Fibroblast of skin of left quadriceps (primary cell): ENCODE results near the gene C10orf71.

Experiments used
- DNase-seq, 2 experiments: peaks; one replicate each; pipeline ENCODE4 v3.0.0-alpha.2; 2013; ENCODE audit warnings: low read depth in 2 of 2

The C10orf71 gene, protein sequence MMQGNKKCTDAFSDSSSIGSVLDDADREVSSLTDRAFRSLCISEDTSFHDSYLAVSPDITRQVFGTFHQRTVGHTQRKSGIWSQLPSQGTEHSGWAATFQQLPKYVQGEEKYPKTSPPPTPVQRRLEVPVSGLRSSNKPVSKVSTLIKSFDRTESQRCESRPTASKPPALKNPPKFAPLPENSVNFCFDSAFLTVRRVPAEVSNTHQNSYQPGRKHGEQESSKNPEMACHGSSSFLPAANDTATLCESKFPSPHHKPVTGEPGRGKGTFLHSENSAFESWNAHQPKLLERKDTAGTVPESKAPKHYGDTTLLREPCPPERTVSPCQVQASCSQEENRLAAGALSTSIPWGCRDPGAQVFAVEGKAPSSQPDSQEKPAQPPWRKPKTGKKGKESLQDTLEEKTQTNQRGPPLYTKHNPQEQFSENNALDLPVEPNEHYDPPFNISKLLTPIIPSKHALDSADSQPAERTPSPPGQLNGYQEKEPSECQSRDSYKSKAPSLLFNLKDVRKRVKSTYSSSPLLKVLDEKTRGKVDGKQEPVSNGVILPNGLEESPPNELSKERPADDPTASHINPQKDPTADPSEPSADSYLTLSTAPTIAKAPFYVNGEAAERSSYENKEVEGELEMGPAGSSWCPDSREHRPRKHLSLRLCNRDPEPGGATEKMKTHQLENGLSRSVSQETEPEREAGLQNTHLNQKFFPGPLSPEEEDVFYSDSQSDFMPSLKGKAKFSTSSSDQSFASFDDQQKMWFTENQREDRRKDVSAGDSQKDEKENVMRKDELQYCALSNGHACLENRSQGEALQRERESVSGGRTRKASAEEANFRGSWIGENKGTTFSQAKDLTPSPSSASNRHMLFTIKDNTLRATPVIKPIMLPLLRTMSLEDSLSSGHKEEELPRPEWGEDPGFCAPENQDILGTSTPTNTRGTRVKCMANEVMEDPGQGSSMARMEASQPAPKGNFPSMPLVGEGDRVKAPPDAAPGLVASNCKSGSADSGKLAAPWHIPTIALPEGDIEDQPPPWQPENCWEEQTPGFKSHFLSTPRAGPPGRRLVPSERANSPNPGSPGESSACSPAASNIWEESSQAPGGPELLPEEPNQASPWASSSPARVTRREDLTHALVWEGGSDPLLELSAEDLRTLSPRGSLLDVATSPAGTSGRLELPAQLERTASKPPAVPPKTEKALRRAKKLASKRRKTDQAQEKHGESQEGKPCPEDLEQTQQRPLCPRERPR (N-terminal part only)

DNA sequence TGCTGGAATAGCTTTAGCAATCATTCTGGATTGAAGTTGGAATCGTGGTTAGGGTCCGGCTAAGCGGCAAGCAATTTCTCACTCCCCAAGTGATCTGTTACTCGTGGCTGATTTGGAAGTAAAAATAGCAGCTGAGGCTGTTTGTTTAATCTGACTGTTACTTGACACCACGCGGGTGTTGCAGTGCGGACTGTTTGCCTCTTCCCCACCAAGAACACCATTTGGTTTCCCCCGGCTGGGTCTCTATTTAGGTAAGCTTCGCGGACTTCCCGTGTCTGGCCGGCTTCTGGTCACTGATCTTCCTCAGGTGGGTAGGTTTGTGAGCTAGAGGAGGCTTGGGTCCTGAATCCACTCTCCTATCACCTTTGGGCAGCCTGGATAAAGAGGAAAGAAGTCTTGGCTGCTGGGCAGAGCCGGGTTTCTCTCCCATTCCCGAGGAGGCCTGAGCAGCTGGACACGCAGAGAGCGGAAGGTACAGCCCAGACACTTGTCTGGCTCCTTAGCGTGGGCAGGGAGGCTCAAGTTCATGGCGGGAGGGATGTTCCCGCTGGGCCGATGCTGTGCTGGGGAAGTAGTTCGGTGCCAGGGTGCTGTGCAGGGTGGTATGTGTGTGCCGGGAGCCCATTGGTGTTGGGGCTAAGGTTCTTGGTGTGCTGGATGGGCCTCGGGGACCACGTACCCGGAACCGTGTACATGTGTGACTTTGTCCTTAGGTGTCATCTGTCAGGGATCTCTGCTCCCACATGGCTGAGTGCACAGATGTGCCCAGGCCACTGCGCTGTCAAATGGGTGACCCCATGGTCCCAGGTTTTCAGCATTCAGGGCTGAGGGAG lies at the start of gene C10orf71:
TSS of gene C10orf71 (plus strand) at position 188 of the 833 bp plus-strand sequence. CDS start 23,376 bp downstream, outside the sequence.
- no peak for DNase-seq

DNA sequence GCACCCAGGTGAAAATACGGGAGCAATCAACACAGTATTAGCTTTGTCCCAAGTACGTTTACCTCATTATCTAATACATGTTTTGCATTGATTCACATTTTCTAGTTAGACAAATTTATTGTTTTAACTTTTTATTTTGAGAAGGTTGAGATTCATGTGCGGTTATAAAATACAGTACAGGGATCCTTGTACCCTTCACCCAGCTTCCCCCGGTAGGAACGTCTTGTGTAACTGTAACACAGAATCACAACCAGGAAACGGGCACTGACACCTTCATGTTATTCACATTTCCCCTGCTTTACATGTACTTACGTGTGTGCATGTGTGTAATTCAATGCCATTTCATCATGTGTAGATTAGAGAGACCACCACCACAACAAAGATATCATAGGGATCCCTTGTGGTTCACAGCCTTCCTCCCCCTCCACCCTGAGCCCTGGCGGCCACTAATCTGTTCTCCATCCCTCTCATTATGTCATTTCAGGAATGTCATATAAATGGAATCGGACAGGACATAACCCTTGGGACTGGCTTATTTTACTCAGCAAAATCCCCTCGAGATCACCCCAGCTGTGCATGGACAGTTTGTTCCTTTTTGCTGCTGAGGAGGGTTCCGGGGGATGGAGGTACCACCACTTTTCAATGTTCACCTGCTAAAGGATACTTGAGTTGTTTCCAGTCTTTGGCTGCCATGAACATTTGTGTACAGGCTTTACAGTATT lies 46.5 kb upstream of the C10orf71 start:
- no peak for DNase-seq

GRCh38 chr10:49253340-49253906 lies 45.5 kb upstream of the C10orf71 start:
- DNase-seq: no peak

DNA sequence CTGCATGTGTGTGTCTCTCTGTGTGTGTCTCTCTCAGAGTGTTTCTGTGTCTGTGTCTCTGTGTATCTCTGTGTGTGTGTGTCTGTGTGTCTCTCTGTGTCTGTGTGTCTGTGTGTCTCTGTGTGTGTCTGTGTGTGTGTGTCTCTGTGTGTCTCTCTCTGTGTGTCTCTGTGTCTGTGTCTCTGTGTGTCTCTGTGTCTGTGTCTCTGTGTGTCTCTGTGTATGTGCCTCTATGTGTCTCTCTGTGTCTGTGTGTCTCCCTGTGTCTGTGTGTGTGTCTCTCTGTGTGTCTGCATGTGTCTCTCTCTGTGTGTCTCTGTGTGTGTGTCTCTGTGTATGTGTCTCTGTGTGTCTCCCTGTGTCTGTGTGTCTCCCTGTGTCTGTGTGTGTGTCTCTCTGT lies 44.8 kb upstream of the C10orf71 start:
- DNase-seq: no peak

- no peak for DNase-seq
These were observed 44.2 kb upstream of the C10orf71 start for GRCh38 chr10:49254556-49255318.

DNA sequence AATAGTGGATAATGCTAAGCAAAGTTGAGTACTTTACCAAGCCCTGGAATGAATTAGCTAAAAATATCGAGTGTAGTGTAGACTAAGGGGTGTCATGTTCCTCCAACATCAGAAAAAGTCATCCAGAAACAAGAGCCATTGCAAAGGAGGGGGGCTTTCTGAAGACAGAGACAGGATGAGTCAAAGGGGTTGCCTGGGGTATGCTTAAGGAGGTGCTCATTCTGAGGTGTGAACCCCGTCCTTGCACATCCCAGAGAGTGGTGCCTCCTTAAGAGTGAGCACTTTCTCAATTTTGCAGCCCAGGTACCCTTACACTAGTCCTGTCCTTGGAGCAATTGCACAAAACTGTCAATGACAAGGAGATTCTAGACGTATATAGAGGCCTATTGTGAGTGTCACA lies 43.1 kb upstream of the C10orf71 start:
- DNase-seq: no peak

- no peak for DNase-seq
These were observed 41.8 kb upstream of the C10orf71 start for GRCh38 chr10:49257154-49257553.

DNA sequence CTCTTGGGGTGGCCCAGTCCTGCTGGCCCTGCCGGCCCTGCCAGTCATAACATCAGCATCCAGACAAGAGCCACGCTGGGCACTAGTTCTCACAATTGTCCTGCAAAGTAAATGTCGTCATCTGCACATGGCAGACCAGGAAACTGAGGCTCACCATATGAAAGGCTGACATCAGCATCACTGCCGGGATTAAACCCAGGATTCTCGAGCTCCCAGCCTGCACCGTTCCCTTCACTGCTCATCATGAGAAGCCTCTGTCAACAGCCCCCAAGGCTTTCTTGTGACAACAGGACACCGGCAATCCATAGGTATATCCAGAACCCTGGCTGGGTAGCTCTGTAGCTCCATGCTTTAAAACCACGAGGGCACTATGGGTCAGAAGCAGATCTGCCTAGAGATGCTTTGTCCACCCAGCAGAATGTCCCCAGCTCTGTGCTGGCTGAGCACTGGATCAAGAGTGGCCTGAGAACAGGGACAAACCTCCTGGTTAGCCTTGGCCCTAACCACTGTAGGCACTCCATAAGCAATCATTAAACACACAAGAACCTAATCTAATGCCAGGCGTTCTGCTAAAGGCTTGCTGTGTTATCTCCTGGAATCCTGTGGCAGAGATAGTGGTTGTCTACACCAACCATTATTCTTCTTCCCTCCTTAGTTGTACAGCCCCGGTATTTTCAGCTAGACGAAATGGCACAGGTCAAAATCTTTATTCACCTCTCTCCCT lies 41.2 kb upstream of the C10orf71 start:
- DNase-seq: no peak

GRCh38 chr10:49258350-49258683 lies 40.7 kb upstream of the C10orf71 start:
- no peak for DNase-seq

- DNase-seq: no peak
These were observed 38.2 kb upstream of the C10orf71 start for GRCh38 chr10:49260644-49261296.

- DNase-seq: no peak
These were observed 35.4 kb upstream of the C10orf71 start for GRCh38 chr10:49263591-49263990.

DNA sequence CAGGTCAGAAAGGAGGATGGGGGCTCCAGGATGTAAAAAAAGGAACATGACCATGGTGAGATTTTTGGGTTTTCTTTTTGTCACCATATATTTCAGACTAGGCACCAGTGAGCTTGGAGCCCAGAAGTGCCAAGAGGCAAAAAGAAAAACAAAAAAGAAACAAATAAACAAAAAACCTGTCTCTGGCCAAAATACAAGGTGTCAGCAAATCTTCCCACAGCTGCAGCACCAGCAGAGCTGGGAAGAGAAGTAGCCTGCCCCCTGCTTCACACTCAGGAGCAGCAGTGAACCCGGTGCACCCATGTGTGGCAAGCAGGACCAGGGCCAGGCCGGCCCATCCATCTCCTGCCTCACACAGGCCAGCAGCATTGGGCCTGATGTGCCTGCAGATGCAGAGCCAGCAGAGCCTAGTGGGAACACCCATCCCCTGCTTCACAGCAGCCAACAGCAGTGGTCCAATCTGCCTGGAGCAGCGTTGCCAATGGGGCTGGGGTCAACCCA lies 34.7 kb upstream of the C10orf71 start:
- DNase-seq: no peak

DNA sequence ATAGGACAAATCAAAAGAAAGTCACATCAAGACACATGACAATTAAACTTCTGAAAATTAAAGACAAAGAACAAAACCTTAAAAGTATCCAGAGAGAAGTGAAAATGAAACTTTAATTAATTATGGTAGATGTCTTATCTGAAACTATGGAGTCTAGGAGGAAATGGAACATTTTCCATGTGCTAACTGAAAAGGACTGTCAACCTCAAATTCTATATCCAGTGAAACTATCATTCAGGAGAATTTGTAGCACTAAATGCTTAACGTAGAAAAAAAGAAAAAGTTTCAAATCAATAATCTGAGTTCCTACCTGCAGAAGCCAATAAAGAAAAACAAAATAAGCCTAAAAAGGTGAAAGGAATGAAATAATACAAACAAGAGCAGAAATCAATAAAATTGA lies 33.1 kb upstream of the C10orf71 start:
- DNase-seq: no peak

DNA sequence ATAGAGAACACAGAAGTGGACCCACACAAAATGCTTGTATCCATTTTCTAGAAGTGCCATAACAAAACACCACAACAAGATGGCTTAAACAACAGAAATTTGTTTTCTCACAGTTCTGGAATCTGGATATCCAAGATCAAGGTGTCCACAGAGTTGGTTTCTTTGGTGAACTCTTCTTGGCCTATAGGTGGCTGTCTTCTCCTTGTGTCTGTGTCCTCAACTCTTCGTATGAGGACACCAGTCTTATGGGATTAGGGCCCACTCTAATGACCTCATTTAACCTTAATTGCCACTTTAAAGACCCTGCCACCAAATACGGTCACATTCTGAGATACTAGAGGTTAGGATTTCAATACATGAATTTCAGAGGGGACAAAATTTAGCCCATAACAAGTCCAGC lies 30.8 kb upstream of the C10orf71 start:
- no peak for DNase-seq

- DNase-seq: no peak
These were observed 29.4 kb upstream of the C10orf71 start for GRCh38 chr10:49269523-49269922.

GRCh38 chr10:49270565-49270964 lies 28.4 kb upstream of the C10orf71 start:
- DNase-seq: no peak

GRCh38 chr10:49271346-49271745 lies 27.6 kb upstream of the C10orf71 start:
- DNase-seq: no peak
